Measurements from ENCODE around the gene SNAPC1.

GRCh38 chr14:61724133-61724532, 38.1 kb upstream of the SNAPC1 start:
- TF ChIP-seq, protein P1, sequence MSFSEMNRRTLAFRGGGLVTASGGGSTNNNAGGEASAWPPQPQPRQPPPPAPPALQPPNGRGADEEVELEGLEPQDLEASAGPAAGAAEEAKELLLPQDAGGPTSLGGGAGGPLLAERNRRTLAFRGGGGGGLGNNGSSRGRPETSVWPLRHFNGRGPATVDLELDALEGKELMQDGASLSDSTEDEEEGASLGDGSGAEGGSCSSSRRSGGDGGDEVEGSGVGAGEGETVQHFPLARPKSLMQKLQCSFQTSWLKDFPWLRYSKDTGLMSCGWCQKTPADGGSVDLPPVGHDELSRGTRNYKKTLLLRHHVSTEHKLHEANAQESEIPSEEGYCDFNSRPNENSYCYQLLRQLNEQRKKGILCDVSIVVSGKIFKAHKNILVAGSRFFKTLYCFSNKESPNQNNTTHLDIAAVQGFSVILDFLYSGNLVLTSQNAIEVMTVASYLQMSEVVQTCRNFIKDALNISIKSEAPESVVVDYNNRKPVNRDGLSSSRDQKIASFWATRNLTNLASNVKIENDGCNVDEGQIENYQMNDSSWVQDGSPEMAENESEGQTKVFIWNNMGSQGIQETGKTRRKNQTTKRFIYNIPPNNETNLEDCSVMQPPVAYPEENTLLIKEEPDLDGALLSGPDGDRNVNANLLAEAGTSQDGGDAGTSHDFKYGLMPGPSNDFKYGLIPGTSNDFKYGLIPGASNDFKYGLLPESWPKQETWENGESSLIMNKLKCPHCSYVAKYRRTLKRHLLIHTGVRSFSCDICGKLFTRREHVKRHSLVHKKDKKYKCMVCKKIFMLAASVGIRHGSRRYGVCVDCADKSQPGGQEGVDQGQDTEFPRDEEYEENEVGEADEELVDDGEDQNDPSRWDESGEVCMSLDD (tag by site-specific recombination; IDR thresholded peaks at IDR 0.05), result no peak
- TF ChIP-seq, protein P2, sequence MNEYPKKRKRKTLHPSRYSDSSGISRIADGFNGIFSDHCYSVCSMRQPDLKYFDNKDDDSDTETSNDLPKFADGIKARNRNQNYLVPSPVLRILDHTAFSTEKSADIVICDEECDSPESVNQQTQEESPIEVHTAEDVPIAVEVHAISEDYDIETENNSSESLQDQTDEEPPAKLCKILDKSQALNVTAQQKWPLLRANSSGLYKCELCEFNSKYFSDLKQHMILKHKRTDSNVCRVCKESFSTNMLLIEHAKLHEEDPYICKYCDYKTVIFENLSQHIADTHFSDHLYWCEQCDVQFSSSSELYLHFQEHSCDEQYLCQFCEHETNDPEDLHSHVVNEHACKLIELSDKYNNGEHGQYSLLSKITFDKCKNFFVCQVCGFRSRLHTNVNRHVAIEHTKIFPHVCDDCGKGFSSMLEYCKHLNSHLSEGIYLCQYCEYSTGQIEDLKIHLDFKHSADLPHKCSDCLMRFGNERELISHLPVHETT (tag by site-specific recombination; IDR thresholded peaks at IDR 0.05), result no peak
- TF ChIP-seq CTCF (tag by site-specific recombination; IDR thresholded peaks at IDR 0.05) (no peak), ZBTB26 (tag by site-specific recombination; optimal IDR thresholded peaks at IDR 0.05) (no peak), REST (tag by site-specific recombination; IDR thresholded peaks at IDR 0.05) (no peak)
- TF ChIP-seq, protein P3, sequence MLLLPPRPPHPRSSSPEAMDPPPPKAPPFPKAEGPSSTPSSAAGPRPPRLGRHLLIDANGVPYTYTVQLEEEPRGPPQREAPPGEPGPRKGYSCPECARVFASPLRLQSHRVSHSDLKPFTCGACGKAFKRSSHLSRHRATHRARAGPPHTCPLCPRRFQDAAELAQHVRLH (tag by site-specific recombination; IDR thresholded peaks at IDR 0.05), result no peak

Measured in HEK293 (cell line).